Measurements from ENCODE around the gene SEC24D. TPM values are rescaled to one million over a fixed set of nuclear protein-coding genes. Genes with fewer than 3 reads are reported as not detected.

SEC24D gene
- total and polyA plus RNA-seq, 2 experiments from 2014 or later: 37.6 to 94.8 TPM

DNA sequence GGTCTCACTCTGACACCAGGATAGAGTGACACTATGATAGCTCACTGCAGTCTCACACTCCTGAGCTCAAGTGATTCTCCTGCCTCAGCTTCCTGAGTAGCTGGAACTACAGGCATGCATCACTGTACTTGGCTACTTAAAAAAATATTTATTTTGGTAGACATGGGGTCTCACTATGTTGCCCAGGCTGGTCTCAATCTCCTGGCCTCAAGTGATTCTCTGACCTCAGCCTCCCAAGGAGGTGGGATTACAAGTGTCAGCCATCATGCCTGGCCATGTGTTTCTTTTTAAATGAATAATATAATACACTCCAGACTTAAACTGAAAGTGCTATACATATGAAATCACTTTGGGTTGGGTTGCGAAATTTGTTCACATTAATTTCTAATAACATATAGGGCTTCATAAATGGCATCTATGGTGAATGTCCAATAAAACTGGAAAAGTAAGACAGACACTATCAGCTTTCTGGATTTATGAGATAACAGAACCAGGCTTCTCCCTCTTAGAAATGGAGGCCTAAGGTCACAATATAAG, 48.0 kb downstream of the SEC24D start:
- Histone ChIP-seq H3F3A (replicated peaks; ENCODE audit: low read depth) (no peaks in the 10 kb centered on the region; the same call in 1 of the 2 replicates), H3K4me2 (no peak overlapping the region), H2AFZ (no peak overlapping the region), H3K9me2 (ENCODE audit: insufficient read depth) (no peaks in the 10 kb centered on the region), H3K27me3 (ENCODE audit: insufficient read depth) (no peaks in the 10 kb centered on the region), H3K36me3 (ENCODE audit: insufficient read depth) (peaks cover 13% of the 10 kb centered on the region), H3K4me1 (ENCODE audit: insufficient read depth) (no peaks in the 10 kb centered on the region), H4K20me1 (replicated peaks; ENCODE audit: insufficient read depth) (no peaks in the 10 kb centered on the region), H3K27ac (ENCODE audit: low read depth) (no peak overlapping the region), H3K4me3 (no peak overlapping the region), H3K79me2 (replicated peaks; ENCODE audit: insufficient read depth) (no peaks in the 10 kb centered on the region)
- TF ChIP-seq, protein P1, sequence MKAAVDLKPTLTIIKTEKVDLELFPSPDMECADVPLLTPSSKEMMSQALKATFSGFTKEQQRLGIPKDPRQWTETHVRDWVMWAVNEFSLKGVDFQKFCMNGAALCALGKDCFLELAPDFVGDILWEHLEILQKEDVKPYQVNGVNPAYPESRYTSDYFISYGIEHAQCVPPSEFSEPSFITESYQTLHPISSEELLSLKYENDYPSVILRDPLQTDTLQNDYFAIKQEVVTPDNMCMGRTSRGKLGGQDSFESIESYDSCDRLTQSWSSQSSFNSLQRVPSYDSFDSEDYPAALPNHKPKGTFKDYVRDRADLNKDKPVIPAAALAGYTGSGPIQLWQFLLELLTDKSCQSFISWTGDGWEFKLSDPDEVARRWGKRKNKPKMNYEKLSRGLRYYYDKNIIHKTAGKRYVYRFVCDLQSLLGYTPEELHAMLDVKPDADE (IDR thresholded peaks at IDR 0.05): no peak
- TF ChIP-seq CREB1 (CRISPR knock-in tag; IDR thresholded peaks at IDR 0.05; ENCODE audit: low read depth) (no peak), NANOG (IDR thresholded peaks at IDR 0.05; ENCODE audit: borderline replicate concordance) (no peak), REST (IDR thresholded peaks at IDR 0.05; ENCODE audit: unreplicated experiment) (no peak), POLR2AphosphoS5 (IDR thresholded peaks at IDR 0.05; ENCODE audit: low read depth) (no peak), JUNB (IDR thresholded peaks at IDR 0.05; ENCODE audit: unreplicated experiment) (no peak), ZNF462 (CRISPR knock-in tag; IDR thresholded peaks at IDR 0.05) (no peak), ZNF114 (CRISPR knock-in tag; IDR thresholded peaks at IDR 0.05) (no peak), ZNF331 (CRISPR knock-in tag; IDR thresholded peaks at IDR 0.05; ENCODE audit: low read depth) (no peak), EZH2 (IDR thresholded peaks at IDR 0.05; ENCODE audit: low read depth, unreplicated experiment) (no peak), EZH2phosphoT487 (IDR thresholded peaks at IDR 0.05; ENCODE audit: unreplicated experiment) (no peak), STAT1 (IDR thresholded peaks at IDR 0.05; ENCODE audit: unreplicated experiment) (no peak), CTCF (conservative IDR thresholded peaks at IDR 0.05; ENCODE audit: low read depth in 2 of 2) (no peak)
- H3K27ac Mint-ChIP-seq: no peak overlapping the region
- H3K36me3 Mint-ChIP-seq (ENCODE audit: low read depth): peaks cover 40% of the 10 kb centered on the region
- H3K9me3 Mint-ChIP-seq: peaks cover 12% of the 10 kb centered on the region
- no peak overlapping the region for H3K4me3 Mint-ChIP-seq
- no peaks in the 10 kb centered on the region for H3K4me1 Mint-ChIP-seq
- DNase-seq (ENCODE audit: low spot score) (no peak), ATAC-seq (no peak)
- H3K27me3 Mint-ChIP-seq (ENCODE audit: insufficient read depth, low read depth, poor library complexity): no peaks in the 10 kb centered on the region
